Measurements from ENCODE around the gene CYTH1.

Gene CYTH1

DNA sequence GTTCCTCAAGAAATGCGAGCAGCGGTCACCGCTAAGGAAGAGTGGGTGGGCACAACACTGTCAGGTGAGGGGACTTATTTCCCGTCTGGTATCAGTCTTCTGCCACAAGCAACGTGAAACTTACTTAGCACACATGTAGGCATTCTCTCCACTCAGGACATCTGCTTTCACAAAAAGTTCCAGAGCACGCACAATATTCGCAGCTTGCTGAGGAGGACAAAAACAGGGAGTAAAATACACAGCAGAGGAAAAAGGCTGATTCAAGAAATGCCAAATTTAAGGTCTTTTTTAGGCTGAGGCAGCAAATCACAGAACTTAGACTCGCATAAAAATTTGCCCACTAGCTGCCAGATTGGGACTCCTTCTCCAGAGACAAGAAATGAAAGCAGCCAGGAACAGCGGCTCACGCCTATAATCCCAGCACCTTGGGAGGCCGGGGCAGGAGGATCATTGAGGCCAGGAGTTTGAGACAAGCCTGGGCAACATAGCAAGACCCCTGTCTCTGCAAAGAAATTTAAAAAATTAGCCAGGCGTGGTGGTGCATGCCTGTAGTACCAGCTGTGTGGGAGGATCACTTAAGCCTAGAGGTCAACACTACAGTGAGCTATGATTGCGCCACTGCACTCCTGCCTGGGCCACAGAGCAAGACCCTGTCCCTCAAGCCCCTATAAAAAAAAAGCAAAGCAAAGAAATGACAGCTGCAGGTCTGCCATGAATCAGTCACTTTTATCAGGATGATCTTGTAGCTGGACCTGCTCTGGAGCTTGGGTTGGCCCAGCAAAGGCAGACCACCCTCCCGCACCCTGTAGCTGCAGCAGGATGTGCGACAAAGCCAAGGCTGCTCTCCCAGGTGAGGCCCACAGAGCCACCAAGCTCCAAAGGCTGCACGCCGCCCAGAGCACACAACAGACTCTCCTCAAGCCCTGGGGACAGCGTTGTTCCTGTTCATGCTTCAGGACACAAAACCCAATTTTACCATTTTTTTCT lies 38.0 kb upstream of the CYTH1 start:
- ATAC-seq, result no peak
- TF ChIP-seq ISL1 (CRISPR knock-in tag; IDR thresholded peaks at IDR 0.05) (no peak), TOX (CRISPR knock-in tag; IDR thresholded peaks at IDR 0.05; ENCODE audit: borderline replicate concordance) (no peak), ZNF565 (CRISPR knock-in tag; conservative IDR thresholded peaks at IDR 0.05; ENCODE audit: low read depth) (no peak), ZNF70 (CRISPR knock-in tag; IDR thresholded peaks at IDR 0.05) (no peak), SNAI2 (CRISPR knock-in tag; IDR thresholded peaks at IDR 0.05) (no peak), ZFP30 (CRISPR knock-in tag; IDR thresholded peaks at IDR 0.05) (no peak), ESRRG (CRISPR knock-in tag; IDR thresholded peaks at IDR 0.05) (no peak)

DNA sequence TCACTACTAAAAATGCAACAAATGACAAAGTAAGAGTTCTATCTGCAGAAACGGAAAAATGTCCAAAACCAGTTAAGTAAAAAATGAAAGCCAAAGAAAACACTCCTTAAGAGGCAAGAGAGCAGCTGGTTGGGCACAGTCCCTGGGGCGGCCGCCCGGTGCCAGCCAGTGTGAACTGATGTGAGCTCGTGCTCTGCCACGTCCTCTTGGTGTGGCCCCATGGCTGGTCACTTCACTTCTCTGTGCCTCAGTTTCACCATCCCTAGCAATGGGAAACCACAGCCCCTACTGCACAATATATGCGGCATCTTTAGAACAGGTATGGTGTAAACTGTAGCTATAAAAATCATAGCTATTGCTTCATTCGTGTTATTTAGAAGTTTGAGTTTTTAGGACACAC lies 37.3 kb upstream of the CYTH1 start:
- no peak for ATAC-seq
- no peak for TF ChIP-seq ZFP3 (CRISPR knock-in tag; IDR thresholded peaks at IDR 0.05)

DNA sequence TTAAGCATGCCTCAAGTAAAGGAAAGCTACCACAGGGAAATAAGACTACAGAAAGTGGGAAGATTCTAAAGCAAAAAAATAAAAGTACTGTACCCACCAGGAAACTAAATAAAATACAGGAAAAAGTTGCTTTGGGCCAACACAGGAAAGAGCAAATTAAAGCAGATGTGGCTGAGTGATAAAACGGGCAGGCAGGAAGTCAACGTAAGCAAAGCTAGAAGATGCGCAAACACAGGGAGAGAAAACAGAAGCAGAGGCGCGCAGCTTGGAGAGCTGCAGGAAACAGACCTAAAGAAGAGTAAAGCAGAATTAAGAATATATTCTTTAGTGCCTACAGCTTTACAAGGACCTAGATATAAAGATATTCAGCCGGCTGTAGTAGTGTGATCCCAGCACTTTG lies 36.9 kb upstream of the CYTH1 start:
- TF ChIP-seq ZNF565 (CRISPR knock-in tag; conservative IDR thresholded peaks at IDR 0.05; ENCODE audit: low read depth), result no peak
- no peak for TF ChIP-seq TOX (CRISPR knock-in tag; IDR thresholded peaks at IDR 0.05; ENCODE audit: borderline replicate concordance)
- no peak for TF ChIP-seq ZNF70 (CRISPR knock-in tag; IDR thresholded peaks at IDR 0.05)
- no peak for TF ChIP-seq TCF4 (CRISPR knock-in tag; IDR thresholded peaks at IDR 0.05; ENCODE audit: borderline replicate concordance)
- no peak for TF ChIP-seq PPARA (CRISPR knock-in tag; IDR thresholded peaks at IDR 0.05; ENCODE audit: borderline replicate concordance)
- TF ChIP-seq ESRRG (CRISPR knock-in tag; IDR thresholded peaks at IDR 0.05), result no peak
- TF ChIP-seq, protein P1, sequence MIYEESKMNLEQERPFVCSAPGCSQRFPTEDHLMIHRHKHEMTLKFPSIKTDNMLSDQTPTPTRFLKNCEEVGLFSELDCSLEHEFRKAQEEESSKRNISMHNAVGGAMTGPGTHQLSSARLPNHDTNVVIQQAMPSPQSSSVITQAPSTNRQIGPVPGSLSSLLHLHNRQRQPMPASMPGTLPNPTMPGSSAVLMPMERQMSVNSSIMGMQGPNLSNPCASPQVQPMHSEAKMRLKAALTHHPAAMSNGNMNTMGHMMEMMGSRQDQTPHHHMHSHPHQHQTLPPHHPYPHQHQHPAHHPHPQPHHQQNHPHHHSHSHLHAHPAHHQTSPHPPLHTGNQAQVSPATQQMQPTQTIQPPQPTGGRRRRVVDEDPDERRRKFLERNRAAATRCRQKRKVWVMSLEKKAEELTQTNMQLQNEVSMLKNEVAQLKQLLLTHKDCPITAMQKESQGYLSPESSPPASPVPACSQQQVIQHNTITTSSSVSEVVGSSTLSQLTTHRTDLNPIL (CRISPR knock-in tag; IDR thresholded peaks at IDR 0.05; ENCODE audit: low read depth), result no peak
- TF ChIP-seq ZFP3 (CRISPR knock-in tag; IDR thresholded peaks at IDR 0.05), result no peak
- TF ChIP-seq, protein P2, sequence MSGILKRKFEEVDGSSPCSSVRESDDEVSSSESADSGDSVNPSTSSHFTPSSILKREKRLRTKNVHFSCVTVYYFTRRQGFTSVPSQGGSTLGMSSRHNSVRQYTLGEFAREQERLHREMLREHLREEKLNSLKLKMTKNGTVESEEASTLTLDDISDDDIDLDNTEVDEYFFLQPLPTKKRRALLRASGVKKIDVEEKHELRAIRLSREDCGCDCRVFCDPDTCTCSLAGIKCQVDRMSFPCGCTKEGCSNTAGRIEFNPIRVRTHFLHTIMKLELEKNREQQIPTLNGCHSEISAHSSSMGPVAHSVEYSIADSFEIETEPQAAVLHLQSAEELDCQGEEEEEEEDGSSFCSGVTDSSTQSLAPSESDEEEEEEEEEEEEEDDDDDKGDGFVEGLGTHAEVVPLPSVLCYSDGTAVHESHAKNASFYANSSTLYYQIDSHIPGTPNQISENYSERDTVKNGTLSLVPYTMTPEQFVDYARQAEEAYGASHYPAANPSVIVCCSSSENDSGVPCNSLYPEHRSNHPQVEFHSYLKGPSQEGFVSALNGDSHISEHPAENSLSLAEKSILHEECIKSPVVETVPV (CRISPR knock-in tag; IDR thresholded peaks at IDR 0.05), result no peak
- no peak for TF ChIP-seq ZFP30 (CRISPR knock-in tag; IDR thresholded peaks at IDR 0.05)
- TF ChIP-seq ZC3H10 (CRISPR knock-in tag; IDR thresholded peaks at IDR 0.05), result no peak
- TF ChIP-seq, protein P3, sequence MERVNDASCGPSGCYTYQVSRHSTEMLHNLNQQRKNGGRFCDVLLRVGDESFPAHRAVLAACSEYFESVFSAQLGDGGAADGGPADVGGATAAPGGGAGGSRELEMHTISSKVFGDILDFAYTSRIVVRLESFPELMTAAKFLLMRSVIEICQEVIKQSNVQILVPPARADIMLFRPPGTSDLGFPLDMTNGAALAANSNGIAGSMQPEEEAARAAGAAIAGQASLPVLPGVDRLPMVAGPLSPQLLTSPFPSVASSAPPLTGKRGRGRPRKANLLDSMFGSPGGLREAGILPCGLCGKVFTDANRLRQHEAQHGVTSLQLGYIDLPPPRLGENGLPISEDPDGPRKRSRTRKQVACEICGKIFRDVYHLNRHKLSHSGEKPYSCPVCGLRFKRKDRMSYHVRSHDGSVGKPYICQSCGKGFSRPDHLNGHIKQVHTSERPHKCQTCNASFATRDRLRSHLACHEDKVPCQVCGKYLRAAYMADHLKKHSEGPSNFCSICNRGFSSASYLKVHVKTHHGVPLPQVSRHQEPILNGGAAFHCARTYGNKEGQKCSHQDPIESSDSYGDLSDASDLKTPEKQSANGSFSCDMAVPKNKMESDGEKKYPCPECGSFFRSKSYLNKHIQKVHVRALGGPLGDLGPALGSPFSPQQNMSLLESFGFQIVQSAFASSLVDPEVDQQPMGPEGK (CRISPR knock-in tag; IDR thresholded peaks at IDR 0.05; ENCODE audit: borderline replicate concordance), result no peak
- TF ChIP-seq, protein P4, sequence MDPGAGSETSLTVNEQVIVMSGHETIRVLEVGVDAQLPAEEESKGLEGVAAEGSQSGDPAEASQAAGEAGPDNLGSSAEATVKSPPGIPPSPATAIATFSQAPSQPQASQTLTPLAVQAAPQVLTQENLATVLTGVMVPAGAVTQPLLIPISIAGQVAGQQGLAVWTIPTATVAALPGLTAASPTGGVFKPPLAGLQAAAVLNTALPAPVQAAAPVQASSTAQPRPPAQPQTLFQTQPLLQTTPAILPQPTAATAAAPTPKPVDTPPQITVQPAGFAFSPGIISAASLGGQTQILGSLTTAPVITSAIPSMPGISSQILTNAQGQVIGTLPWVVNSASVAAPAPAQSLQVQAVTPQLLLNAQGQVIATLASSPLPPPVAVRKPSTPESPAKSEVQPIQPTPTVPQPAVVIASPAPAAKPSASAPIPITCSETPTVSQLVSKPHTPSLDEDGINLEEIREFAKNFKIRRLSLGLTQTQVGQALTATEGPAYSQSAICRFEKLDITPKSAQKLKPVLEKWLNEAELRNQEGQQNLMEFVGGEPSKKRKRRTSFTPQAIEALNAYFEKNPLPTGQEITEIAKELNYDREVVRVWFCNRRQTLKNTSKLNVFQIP (CRISPR knock-in tag; IDR thresholded peaks at IDR 0.05; ENCODE audit: borderline replicate concordance, low read depth), result no peak
- no peak for TF ChIP-seq ZNF8 (CRISPR knock-in tag; IDR thresholded peaks at IDR 0.05)
- no peak for TF ChIP-seq RARB (CRISPR knock-in tag; IDR thresholded peaks at IDR 0.05)
- TF ChIP-seq BACH2 (CRISPR knock-in tag; IDR thresholded peaks at IDR 0.05; ENCODE audit: borderline replicate concordance), result no peak
- ATAC-seq, result no peak

DNA sequence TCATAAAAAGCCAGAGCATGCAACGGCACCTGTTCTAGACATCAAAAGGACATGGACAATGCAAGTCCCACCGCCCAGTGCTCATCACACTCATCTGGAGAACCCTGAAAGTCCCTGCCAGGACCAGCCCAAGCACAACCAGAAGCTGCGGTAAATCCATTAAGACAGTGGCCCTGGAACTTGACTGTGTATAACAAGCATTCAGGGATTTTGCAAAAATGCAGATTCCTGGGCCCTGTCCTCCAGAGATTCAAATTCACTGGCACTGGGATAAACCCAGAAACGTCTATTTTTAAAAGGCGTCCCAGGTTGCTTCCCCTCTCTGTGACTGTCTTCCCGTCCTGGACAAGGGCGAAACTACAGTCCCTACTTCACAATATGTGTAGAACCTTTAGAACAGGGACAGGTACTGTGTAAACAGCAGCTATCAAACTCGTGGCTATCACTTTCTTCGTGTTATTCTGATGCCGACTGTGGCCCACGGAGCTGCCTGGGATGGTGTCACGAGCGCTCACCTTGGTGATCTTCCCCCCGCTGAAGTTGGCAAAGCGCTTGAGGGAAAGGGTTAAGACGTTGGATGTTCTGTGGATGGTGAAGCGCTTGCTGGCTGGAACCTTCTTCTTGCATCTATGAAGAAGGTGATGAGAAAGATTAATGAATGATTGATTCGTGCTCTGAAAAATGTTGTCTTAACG lies 36.2 kb upstream of the CYTH1 start:
- no peak for ATAC-seq
- no peak for TF ChIP-seq ZNF565 (CRISPR knock-in tag; conservative IDR thresholded peaks at IDR 0.05; ENCODE audit: low read depth)
- TF ChIP-seq, protein P2 (CRISPR knock-in tag; IDR thresholded peaks at IDR 0.05), result no peak
- TF ChIP-seq ZFP30 (CRISPR knock-in tag; IDR thresholded peaks at IDR 0.05), result no peak
- TF ChIP-seq, protein P5, sequence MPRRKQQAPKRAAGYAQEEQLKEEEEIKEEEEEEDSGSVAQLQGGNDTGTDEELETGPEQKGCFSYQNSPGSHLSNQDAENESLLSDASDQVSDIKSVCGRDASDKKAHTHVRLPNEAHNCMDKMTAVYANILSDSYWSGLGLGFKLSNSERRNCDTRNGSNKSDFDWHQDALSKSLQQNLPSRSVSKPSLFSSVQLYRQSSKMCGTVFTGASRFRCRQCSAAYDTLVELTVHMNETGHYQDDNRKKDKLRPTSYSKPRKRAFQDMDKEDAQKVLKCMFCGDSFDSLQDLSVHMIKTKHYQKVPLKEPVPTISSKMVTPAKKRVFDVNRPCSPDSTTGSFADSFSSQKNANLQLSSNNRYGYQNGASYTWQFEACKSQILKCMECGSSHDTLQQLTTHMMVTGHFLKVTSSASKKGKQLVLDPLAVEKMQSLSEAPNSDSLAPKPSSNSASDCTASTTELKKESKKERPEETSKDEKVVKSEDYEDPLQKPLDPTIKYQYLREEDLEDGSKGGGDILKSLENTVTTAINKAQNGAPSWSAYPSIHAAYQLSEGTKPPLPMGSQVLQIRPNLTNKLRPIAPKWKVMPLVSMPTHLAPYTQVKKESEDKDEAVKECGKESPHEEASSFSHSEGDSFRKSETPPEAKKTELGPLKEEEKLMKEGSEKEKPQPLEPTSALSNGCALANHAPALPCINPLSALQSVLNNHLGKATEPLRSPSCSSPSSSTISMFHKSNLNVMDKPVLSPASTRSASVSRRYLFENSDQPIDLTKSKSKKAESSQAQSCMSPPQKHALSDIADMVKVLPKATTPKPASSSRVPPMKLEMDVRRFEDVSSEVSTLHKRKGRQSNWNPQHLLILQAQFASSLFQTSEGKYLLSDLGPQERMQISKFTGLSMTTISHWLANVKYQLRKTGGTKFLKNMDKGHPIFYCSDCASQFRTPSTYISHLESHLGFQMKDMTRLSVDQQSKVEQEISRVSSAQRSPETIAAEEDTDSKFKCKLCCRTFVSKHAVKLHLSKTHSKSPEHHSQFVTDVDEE (CRISPR knock-in tag; IDR thresholded peaks at IDR 0.05), result no peak
- no peak for TF ChIP-seq PPARA (CRISPR knock-in tag; IDR thresholded peaks at IDR 0.05; ENCODE audit: borderline replicate concordance)
- no peak for TF ChIP-seq ESRRG (CRISPR knock-in tag; IDR thresholded peaks at IDR 0.05)
- TF ChIP-seq, protein P4 (CRISPR knock-in tag; IDR thresholded peaks at IDR 0.05; ENCODE audit: borderline replicate concordance, low read depth), result no peak
- TF ChIP-seq ARNTL (CRISPR knock-in tag; IDR thresholded peaks at IDR 0.05; ENCODE audit: borderline replicate concordance, low read depth), result no peak
- no peak for TF ChIP-seq ZFP3 (CRISPR knock-in tag; IDR thresholded peaks at IDR 0.05)
- TF ChIP-seq TCF4 (CRISPR knock-in tag; IDR thresholded peaks at IDR 0.05; ENCODE audit: borderline replicate concordance), result no peak

Measured in SK-N-SH treated with all-trans-retinoic acid at 6 μM for 48 hours (cell line).